Stomach (tissue), 4 donors: Measurements from ENCODE around the gene TGFBR3L.

ENCODE experiments used
- POLR2A ChIP-seq, 4 donors: fragments of 450-650 bp; IDR thresholded peaks; one replicate each; pipeline ENCODE4 v1.6.1; 2016; ENCODE audit warnings: antibody characterized with exemption in 4 of 4, control low read depth in 2 of 4, mild to moderate bottlenecking in 1 of 4, moderate library complexity in 1 of 4
- POLR2AphosphoS5 ChIP-seq, 3 donors: sonication (generic); formaldehyde crosslinking; IDR thresholded peaks; one replicate each; pipeline ENCODE4 v1.6.1; 2016; ENCODE audit warnings: antibody characterized with exemption in 3 of 3
- TF ChIP-seq, protein P1 (sequence below), 7 experiments: fragments of 450-650 bp in 4 of 7; fragments of 200-600 bp in 3 of 7; sonication (generic) in 3 of 7; IDR thresholded peaks; one replicate each; pipeline ENCODE4 v1.5.1; 2016 to 2019; ENCODE audit warnings: antibody characterized with exemption in 7 of 7, control low read depth in 2 of 7, mild to moderate bottlenecking in 1 of 7

DNA sequence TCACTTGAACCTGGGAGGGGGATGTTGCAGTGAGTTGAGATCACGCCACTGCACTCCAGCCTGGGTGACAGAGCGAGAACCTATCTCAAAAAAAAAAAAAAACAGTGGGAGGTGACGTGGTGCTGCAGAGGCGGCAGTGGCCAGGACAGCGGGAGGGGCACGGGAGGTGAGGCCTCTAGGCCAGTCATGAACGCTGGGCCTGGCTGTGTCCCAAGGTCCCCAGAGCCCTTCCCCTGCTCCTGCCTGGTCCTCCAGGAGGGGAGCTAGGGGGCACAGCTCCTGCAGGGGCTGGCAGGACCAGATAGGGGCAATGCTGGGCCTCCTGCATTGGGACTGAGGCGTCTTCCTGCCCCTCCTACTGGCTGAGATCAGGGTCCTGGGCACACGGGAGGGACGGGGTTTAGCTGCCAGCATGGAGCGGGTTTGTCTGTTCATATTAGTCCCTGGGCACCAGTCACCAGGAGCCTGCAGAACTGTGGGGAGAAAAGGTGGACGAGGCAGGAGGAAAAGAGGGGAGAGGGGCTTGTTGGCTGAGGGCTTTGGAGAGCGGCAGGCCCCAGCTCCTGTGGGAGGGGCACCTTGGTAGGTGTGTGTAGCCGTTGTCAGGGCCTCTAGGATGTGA, 6.4 kb upstream of the TGFBR3L start:
- TF ChIP-seq POLR2AphosphoS5 (IDR thresholded peaks at IDR 0.05) (no peak), POLR2A (IDR thresholded peaks at IDR 0.05) (no peak)
- TF ChIP-seq, protein P1, sequence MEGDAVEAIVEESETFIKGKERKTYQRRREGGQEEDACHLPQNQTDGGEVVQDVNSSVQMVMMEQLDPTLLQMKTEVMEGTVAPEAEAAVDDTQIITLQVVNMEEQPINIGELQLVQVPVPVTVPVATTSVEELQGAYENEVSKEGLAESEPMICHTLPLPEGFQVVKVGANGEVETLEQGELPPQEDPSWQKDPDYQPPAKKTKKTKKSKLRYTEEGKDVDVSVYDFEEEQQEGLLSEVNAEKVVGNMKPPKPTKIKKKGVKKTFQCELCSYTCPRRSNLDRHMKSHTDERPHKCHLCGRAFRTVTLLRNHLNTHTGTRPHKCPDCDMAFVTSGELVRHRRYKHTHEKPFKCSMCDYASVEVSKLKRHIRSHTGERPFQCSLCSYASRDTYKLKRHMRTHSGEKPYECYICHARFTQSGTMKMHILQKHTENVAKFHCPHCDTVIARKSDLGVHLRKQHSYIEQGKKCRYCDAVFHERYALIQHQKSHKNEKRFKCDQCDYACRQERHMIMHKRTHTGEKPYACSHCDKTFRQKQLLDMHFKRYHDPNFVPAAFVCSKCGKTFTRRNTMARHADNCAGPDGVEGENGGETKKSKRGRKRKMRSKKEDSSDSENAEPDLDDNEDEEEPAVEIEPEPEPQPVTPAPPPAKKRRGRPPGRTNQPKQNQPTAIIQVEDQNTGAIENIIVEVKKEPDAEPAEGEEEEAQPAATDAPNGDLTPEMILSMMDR (IDR thresholded peaks at IDR 0.05): no peak
